Brain microvascular endothelial cell (primary cell): Measurements from ENCODE around the gene SPATA9.
A peak's percentile ranks its signal among the peaks of the same experiment; 100 is the strongest.

ENCODE experiments used
- DNase-seq: peaks from one replicate; pipeline ENCODE4 v3.0.0-alpha.2; 2020
- H3K27ac ChIP-seq: fragments of 250-450 bp; sonication (Bioruptor Pico); 2 replicates; pipeline ENCODE4 v1.5.1; 2020; ENCODE audit warnings: mild to moderate bottlenecking, moderate library complexity
- H3K27me3 ChIP-seq: fragments of 250-450 bp; sonication (Bioruptor Pico); replicated peaks from 2 replicates; pipeline ENCODE4 v1.5.1; 2020; ENCODE audit warnings: mild to moderate bottlenecking
- H3K36me3 ChIP-seq: fragments of 250-450 bp; sonication (Bioruptor Pico); replicated peaks from 2 replicates; pipeline ENCODE4 v1.5.1; 2020; ENCODE audit warnings: mild to moderate bottlenecking
- H3K4me3 ChIP-seq: 2 replicates; pipeline ENCODE4 v1.5.1; 2011; ENCODE audit warnings: low read depth, mild to moderate bottlenecking, control low read depth, low read length, moderate library complexity
- CTCF ChIP-seq: IDR thresholded peaks from 2 replicates; pipeline ENCODE4 v1.5.1; 2011; ENCODE audit warnings: low read depth, mild to moderate bottlenecking, moderate library complexity, low read length, control low read depth, inconsistent platforms; ENCODE audit errors: missing control alignments
- in situ Hi-C: cut with HindIII; loops from 2 replicates; pipeline ENCODE4 v1.10.0; 2017; ENCODE audit warnings: low sequenced_read_pairs, low pct_ligation_motif_present

The SPATA9 gene

GRCh38 chr5:95669985-95670384, 12.8 kb downstream of the SPATA9 start:
- peak; percentile 4 for DNase-seq
- H3K36me3 ChIP-seq = no peaks in the 10 kb centered on the region
- in situ Hi-C loops = loop anchor here (25.0 kb wide), 1 partner anchor 167 kb away; no protein-coding TSS in a partner anchor
- no peak for TF ChIP-seq CTCF
- no peak overlapping the region for H3K4me3 ChIP-seq
- no peaks in the 10 kb centered on the region for H3K27me3 ChIP-seq
- H3K27ac ChIP-seq = peak overlapping the region; percentile 54

GRCh38 chr5:95669540-95669939, 13.3 kb downstream of the SPATA9 start:
- TF ChIP-seq CTCF = no peak
- Histone ChIP-seq H3K36me3 (no peaks in the 10 kb centered on the region), H3K27me3 (no peaks in the 10 kb centered on the region), H3K4me3 (no peak overlapping the region), H3K27ac (peak overlapping the region; percentile 71)
- in situ Hi-C loops = loop anchor here (25.0 kb wide), 1 partner anchor 168 kb away; no protein-coding TSS in a partner anchor
- DNase-seq = peak; percentile 98

- no peak for DNase-seq
- Histone ChIP-seq H3K36me3 (no peaks in the 10 kb centered on the region), H3K27ac (peak overlapping the region; percentile 71), H3K4me3 (no peak overlapping the region), H3K27me3 (no peaks in the 10 kb centered on the region)
- no peak for TF ChIP-seq CTCF
- in situ Hi-C loops = loop anchor here (25.0 kb wide), 1 partner anchor 169 kb away; no protein-coding TSS in a partner anchor
Observed at GRCh38 chr5:95668728-95669127, 14.1 kb downstream of the SPATA9 start.

- Histone ChIP-seq H3K27ac (peak overlapping the region; percentile 71), H3K4me3 (no peak overlapping the region), H3K36me3 (no peaks in the 10 kb centered on the region), H3K27me3 (no peaks in the 10 kb centered on the region)
- no peak for TF ChIP-seq CTCF
- in situ Hi-C loops = loop anchor here (25.0 kb wide), 1 partner anchor 169 kb away; no protein-coding TSS in a partner anchor
- DNase-seq = no peak
Observed at GRCh38 chr5:95668216-95668615, 14.6 kb downstream of the SPATA9 start.

GRCh38 chr5:95667678-95668077, 15.1 kb downstream of the SPATA9 start:
- H3K27me3 ChIP-seq = no peaks in the 10 kb centered on the region
- no peaks in the 10 kb centered on the region for H3K36me3 ChIP-seq
- H3K4me3 ChIP-seq = no peak overlapping the region
- DNase-seq = no peak
- in situ Hi-C loops = loop anchor here (25.0 kb wide), 1 partner anchor 170 kb away; no protein-coding TSS in a partner anchor
- H3K27ac ChIP-seq = no peak overlapping the region
- TF ChIP-seq CTCF = no peak

GRCh38 chr5:95667061-95667618, 15.7 kb downstream of the SPATA9 start:
- H3K36me3 ChIP-seq = no peaks in the 10 kb centered on the region

More at GRCh38 chr5:95667061-95667618, 15.7 kb downstream of the SPATA9 start:
- no peak for DNase-seq
- Histone ChIP-seq H3K27ac (no peak overlapping the region), H3K27me3 (no peaks in the 10 kb centered on the region), H3K4me3 (no peak overlapping the region)
- no peak for TF ChIP-seq CTCF
- in situ Hi-C loops = loop anchor here (25.0 kb wide), 1 partner anchor 170 kb away; no protein-coding TSS in a partner anchor
